ENCODE measurements around the gene SPOCK2.

The SPOCK2 gene

DNA sequence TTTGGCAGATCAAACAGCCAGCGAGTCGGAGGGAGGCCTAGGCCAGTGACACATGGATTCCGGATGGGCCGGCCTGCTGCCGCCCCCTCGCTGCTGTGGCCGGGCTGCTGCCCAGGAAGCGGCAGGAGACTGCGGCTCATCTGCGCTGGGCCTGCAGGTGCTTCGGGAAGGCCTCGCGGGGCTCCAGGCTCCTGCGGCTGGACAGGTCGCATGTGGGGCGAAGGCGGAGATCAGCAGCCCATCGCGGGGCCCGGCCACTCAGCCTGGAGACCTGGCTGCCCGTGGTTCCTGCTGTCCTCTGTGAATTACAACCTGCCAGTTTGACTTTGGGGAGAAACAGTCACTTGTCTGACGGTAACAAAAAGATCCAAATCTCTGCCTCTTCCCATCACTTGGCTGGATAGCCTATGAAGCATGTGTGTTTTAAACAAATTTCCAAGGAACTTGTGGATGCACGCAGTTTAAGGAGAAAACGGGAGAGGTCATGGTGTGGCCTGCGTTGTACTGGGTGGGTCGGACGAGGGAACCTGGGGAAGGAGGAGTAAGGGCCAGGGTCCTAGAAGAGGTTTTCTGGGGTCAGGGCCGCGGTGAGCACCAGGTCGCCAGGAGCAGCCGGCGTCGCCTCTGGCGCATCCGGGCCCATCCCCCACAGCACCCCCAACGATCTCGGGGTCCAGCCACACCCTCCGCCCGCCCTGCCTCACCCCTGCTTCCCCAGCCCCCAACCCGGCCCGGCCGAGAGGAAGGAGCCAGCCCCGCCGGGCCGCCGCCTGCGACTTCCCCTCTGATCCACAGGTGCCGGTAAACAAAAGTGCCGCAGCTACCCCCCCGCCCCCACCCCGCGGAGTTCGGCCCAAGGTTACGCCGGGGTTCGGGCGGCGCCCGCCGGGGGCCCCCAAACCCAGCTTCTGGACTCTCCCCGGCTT, 1.6 kb downstream of the SPOCK2 start:
- DNase-seq = no peak

DNA sequence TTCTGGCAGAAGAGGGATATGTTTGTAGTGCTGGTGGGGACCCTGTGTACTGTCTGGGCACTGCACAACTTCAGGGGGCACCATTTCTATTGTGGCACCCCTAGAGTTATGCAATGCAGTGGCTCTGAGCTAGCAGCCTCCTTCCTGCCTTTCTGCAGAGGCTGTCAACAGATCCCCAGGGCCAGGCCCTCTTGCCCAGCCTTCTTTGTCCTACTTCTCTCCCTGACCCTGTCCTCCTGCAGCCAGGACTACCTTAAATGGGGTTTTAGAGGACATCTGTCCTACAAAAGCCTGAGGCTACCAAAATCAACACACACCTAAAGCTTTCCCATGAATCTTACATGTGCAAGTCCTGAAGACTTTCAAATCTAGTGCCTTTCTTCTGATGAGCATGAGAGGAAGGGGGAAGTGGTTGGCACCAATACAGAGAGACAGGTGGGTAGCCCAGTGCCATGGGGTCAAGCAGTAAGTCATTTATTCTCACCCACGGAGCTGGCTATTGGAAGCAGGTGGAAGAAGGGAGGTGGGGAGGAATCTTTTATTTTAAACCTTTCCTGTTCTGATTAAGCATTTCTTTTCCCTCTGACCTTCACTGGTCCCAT, 2.4 kb downstream of the SPOCK2 start:
- no peak for DNase-seq

DNA sequence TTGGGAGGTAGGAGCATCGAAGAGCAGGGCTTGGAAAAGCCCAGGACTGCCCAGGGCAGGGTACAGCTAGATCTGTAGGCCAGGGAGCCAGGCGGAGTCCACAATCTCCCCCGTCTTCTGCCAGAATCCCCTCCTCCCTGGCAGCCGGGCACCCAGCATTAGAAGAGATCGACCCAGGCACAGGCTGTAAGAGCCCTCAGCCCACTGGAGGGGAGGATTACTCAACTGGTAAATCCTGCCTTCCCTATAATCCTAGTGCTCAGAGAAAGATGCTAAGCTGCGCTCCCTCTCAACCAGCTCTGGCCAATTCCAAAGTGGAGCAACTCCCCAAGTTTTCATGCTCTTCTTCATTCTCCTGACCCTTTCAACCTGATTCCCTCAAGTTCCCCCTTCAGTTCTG, 3.2 kb downstream of the SPOCK2 start:
- DNase-seq = no peak

DNA sequence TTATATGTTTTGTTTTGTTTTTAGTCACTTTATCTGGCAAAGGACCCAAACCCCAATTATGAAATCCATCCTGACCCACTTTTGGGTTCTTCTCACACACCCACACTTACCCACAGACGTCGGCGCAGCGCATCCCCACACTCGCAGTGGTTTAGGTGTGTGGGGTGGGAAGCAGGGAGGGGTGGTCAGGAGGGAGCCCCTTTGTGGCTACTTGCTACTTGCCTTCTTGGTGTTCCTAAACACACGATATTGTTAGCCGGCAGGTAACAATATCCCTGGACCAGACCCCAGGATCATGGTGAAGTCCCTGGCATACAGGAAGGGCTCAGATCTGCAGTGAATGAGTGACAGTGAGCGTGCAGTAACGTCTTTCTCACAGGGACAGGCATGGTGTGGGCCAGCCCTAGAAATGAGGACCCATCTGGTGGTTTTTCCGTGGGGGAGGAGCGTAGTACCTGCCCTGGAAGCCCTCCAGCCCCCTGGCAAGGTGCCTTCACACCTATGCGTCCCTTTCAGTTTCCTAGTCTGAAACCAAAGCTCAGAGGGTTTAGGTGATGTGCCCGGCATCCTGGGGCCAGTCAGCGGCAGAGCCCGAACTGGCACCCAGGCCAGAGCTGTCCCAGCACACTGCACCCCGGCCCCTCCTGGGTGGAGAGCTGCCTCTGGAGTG, 4.4 kb downstream of the SPOCK2 start:
- DNase-seq = no peak

DNA sequence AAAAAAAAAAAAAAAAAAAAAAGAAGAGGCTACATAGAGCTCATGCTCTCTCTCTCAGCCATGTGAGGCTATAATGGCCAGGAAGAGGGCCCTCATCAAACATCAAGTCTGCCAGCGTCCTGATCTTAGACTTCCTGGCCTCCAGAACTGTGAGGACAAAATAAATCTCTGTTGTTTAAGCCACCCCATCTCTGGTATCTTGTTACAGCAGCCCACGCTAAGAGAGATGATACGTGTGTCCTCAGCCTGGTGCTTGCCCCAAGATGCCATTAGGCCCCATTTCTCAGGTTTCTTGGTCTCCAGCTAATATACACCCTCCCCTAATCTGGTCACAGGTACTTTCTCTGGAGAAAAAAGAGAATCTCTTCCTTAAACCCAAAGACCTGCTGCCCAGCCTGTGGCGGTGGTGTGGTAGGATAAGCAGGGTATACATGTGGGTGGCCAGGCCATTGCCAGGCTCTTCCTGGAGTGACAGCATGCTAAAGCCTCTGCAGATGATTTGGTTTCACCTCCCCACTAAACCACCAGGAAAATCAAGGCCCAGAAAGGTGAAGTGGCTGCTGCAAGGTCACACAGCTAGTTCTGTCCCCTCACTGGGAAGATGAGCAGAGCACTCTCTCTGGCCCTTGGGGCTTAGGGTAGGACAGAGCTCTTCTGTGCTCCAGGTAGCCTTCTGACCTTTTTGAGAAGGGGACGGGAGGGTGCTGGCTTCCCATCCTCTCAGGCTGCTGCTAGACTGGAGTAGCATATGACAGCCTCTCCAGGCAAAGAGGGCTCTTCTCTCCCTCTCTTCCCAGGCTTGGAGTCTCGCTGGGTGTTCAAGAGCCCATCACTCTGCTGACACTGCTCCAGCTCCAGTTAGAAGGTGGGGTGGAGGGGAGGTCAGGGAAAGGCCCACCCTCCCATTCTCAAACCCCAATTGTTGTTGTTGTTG, 5.2 kb downstream of the SPOCK2 start:
- DNase-seq = no peak

DNA sequence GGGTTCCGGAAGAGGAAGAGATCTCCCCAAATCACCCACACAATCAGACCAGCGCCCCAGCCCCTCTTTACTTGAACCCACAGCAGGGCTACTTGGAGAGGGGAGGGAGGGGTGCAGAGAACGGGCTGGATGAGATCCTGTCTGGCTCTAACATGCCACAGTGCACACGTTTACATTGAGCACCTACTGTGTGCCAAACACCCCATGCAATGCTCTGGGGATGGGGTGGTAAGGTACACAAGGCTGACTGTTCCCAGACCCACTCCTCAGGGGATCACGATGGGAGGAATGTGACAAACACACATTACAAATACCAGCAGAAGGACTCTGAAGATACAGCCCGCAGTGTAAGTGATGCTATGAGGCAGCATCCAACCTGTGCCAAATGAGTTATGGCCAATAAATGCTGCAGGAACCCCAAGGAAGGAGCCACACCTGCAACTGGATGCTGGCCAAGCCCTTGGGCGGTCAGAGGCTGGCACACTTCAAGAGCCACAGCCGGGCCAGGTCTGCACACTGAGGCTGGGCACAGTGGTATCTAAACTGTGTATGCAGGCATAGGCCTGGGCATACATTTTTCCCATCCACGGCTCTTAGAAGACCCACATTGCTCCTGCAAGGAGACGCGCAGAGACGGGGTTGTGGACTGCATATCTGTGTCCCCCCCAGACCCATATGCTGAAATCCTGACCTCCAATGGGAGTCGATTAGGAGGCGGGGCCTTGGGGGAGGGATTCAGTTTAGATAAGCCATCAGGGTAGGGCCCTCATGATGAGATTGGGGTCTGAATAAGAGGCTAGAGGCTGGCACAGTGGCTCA, 6.4 kb downstream of the SPOCK2 start:
- no peak for DNase-seq

DNA sequence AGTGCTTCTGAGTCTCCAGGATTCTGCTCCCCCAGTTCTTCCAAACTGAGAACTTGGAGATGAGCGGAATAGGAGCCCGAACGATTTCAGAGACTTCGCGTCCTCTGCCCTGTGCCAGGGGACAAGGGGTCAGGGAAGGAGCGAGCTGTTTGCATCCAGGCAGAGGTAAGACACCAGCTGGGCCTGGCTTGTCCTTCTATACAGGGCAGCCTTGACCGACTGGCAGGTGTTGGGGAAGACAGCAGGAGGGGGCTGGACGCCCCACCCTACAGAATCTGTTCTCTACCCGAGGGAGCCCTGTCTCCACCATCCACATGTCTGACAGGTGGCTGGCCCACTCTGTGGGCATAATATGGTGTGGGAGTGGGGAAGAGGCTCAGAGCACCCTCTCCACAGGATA, 7.1 kb downstream of the SPOCK2 start:
- no peak for DNase-seq

DNA sequence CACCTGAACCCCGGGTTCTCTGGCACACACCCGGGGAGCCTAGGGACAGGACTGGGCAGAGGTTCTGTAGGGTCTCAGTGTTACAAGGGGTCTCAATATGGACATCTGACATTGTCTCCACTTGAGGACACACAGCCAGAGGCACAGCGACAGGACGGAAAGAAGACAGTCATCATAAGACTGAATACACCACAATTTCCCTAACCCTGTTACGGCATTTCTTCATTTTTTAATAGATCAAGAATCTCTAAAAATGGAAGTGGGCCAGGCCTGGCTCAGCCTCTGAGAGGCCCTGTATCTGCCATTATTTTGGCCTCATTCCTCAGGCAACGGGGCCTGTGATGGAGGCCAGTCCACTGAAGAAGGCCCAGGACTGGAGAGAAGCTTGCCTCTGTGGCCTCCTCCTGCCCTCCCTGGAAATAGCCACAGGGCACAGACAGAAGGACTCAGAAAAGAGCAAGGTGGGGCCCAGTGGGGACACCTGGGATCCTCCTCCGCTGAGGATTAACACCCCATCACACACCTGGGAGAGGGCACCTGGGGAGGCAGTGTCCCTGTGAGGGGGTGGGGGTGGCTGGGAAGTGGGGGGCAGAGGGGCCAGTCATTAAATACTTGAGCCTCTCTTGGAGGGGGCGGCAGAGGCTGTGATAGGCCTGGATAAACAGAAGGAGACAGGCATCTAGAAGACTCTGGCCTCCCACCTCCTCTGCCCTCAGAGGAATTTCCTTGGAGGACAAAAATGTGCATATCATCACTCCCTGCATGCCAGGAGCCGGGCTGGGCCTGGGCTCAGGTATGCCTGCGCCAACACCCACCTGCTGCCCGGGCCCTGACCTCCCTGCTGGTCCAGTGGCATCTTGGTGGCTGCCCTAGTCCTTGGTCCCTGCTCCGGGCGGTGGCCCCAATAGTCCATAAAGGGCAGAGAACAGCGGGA, 8.0 kb downstream of the SPOCK2 start:
- DNase-seq = no peak

DNA sequence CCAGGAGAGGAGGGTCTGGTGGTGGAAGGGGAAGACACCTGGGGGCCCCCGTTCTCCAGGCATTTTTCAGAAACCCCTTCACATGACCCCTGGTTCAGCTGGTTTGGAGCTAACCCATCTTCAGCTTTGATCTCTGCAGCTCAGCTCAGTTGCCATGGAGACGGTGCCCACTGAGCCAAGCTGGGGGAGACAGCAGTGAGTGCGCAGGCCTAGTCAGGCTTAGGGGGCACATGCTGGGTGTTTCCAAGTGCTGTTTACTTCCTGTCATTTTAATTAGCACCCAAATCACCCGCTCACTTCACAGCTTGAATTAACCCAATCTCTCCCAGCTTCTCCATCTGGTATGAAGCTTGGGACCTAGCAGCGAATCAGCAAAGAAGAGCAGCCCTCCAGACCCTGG, 9.0 kb downstream of the SPOCK2 start:
- DNase-seq = no peak

DNA sequence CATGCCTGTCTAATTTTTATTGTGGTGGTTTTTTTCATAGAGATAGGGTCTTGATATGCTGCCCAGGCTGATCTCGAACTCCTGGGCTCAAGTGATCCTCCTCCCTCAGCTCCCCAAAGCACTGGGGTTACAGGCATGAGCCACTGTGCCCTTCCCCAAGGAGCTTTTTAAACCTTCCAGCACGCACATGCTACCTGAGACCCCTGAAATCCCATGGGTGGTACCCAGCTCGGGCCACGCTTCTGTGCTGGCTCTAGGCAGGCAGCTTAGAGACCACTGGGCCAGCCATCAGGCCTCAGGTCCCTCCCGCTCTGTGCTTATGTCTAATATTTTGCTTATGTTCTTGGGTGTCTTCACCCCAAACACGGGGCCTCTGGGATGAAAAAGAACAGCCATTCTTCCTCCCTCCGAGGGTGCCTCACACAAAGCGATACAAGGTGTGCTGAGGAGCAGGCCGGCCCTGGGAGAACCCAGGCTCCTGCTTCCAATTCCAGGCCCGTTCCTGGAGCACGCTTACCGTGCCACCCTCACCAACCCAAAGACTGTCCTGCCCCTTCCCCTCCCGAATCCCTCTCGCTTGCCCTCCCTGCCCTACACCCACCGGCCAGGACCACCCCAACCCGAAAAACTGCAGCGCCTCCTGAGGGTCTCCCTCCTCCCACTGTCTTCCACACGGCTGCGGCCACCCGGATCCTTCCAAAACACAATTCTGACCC, 10.9 kb downstream of the SPOCK2 start:
- DNase-seq = no peak

DNA sequence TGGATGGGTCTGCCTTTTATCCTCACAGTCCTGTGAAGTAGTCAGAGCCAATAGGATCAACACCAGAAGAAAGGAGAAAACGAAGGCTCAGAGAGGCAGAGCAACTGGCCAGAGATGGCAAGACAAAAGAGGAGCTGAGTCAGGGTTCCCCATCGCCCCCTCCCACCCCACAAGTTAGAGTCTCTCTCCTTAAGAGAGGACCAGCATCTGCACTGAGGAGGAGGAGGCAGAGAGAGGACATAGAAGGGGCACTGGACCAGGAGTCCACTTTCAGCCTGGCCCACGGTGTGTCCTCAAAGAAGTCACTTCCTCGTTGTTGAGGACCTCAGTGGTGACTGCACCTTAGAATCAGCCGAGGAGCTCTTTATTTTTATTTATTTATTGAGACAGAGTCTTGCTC, 11.6 kb downstream of the SPOCK2 start:
- DNase-seq = no peak

DNA sequence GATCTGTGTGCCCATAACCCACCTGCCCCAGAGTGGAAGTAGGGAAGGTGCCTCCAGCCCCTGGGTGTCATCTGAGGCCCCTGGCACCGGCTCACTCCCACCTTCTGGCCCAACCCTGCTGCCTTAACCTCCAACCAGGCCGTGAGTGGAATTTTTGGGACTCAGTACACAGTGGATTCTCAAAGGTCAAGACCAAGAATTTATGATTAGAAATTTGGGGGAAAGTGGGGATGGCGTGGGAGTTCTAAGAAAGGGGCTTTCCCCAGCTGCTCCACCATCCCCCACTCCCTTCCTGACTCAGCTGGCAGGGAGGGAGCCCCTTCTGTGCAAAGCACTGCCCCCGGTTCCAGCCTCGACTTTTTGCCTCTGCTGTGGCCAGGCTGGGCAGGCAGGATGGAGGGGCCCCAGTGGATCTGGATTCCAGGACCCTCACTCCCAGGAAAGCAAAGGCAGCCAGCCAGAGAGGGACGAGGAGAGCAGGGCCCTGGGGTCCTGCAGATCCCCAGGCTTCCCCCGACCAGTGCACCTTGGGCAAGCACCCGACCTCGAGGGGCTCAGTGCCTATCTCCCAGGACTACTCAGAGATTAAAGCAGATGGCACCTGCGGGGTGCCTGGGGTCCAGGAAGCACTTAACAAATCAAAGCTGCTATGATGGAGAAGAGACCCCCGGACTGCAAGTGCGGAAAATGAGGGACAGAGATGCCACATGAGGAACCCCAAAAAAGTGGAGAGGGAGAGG, 12.8 kb downstream of the SPOCK2 start:
- DNase-seq = no peak

DNA sequence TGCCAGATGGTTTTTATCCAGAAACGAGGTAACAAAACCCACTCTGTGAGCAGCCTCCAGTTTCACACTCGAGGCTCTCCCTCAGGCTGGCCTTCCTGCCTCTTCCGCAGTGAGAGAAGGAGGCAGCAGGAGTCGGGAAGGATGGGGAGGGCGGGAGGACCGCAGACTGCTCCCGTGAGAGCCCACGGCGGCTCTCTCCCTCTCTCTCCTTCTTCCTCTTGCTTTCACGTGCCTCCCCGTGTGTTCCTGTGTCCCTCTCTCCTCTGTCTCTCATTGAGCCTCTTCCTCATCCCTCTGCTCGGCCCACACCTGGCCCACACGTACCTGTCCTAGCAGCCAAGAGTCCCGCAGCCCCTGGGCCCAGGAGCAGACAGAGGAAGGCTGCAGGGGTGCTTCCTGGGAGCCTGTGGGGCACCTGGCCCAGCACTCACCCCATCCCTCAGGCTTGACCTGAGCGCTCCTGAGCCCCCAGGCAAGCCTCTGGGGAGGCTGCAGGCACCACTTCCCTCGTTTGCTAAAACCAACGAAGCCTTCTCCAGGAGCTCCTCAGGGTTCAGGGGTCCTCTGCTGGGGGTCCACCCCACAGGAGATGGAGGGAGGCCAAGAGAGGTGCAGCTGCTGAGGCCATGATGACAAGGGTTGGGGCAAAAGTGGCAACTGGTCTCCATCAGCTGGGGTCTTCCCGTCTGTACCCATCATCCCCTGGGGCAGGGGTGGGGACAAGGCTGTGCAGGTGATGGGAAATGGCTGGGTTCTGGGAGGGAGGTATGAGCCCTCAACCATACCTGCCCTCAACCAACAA, 13.6 kb downstream of the SPOCK2 start:
- no peak for DNase-seq

DNA sequence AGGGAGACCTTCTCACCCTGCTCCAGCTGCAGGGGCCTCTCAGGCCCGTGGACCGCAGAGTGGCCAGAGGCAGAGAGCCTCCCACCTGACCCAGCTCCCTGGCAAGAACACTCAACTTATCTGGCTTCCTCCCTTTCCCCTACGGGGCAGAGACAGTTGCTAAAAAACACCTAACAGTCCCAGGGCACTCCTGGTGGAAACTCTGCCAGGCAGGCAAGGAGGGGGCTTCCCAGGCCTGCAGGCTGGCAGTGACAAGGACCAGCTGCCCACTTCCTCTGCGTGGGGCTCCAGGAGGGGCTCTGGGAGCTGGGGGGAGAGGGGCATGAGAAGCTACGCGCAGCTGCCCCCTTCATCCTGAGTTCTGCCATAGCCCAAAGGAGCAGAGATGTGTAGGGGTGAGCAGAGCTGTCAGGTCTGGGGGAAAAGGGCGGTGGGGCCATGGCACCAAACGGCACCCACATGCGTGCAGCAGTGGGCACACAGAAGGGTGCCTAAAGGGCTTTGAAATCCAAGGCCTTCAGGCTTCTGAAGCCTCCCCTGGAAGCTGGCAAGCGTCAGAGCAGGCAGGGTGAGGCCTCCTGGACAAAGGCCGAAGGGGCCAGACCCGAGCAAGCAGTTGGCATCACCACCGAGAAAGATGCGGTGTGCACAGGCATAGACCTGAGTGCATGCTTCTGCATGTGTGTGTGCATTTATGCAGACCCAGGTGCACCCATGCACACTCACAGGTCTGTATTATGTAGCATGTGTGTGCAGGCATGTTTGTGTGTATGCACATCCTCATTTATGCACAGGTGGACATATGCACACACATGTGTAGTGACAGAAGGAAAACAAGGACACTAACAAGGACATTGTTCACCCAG, 14.4 kb downstream of the SPOCK2 start:
- no peak for DNase-seq

DNA sequence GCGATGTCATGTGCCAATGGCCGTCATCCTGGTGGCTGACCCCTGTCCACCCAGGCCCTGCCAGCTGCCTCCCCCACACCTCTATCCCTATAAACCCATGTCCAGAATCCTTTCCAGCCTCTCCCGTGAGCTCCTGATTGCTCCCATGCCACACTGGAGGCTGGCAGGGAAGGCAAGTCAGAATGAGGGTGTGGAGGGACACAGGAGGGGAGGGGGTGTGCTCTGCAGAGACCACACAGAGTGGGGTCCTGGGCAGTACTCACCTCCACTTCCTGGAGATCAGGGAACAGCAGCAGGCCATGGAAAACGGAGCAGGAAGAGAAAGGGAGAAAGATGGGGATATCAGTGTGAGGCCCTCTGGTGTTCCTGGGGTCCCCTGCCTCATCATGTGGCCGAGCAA, 15.7 kb downstream of the SPOCK2 start:
- no peak for DNase-seq

DNA sequence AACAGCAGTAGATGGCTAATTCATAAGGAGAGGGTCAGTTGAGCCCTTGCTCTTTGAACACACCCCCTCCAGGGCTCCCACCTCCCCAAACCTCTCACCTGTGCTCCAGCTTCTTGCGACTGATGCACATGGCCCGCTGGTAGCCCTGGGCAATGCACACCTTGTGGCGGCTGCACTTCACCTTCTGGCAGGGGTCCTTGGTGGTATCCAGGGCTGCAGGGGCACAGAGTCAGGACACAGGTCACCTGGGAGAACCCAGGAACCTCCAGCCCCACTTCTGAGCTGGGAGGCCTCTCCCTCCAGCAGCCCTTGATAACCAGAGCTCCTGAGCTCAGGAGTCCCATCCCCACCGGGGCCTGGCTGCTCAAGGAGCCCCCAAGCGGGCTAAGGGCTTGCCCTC, 16.3 kb downstream of the SPOCK2 start:
- DNase-seq = no peak

DNA sequence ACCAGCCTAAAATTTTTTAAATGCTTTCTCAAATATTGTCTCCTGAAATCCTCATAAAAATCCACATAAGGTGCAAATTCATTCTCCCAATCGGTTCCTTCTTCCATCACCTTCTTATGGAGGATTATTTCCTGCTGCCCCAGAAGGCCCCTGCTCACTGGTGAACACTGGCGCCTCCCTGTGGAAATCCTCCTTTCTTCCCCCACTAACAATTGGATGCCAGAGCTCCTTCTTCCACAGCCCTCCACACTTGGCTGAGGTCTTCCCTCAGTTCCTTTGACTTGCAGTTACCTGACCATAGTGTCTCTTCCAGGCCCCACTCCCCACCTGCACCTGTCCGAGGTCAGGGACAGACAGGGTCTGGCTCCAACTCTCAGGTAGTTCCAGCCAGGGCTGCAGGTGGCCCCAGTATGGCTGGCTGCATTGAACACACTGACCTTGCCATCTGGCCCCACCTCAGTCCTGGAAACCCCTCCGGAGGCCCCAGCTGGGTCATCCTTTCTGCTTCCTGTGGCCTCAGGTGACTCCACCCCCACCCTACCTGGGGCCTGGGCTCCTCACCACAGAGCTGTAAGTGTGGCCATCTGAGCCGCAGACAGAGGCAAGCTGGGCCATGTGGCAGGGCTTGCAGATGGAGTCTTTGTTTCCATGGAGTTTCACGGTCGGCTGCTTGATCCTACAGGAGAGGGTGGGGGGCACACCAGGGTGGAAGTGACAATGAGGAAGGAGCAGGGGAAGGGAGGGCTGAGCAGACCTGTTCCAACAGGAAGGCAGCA, 18.4 kb downstream of the SPOCK2 start:
- no peak for DNase-seq
